ENCODE measurements around the gene VSIG8. TPM values are rescaled to one million over a fixed set of nuclear protein-coding genes. Genes with fewer than 3 reads are reported as not detected.
A peak's percentile ranks its signal among the peaks of the same experiment; 100 is the strongest.

The VSIG8 gene
- total and polyA plus RNA-seq, 12 donors: 0.06 to 0.80 (median 0.17) TPM; not detected in 8

GRCh38 chr1:159829822-159830465 is 32.5 kb downstream of the VSIG8 start:
- Histone ChIP-seq H3K9me3 (replicated peaks in 1 of 3) (no peaks in the 10 kb centered on the region), H3K4me1 (replicated peaks in 1 of 2) (peaks cover 0 to 9% of the 10 kb centered on the region in 2 donors), H3K27me3 (no peaks in the 10 kb centered on the region), H3K27ac (peak overlapping the region in 1 of 5 donors; percentile 65), H3K36me3 (replicated peaks in 1 of 2) (no peaks in the 10 kb centered on the region), H3K4me3 (no peak overlapping the region)
- WGBS, 4 donors: 69 to 86% (median 80%) methylated on average over 11 to 18 of the region's 18 CpGs
- no peak for TF ChIP-seq POLR2A (IDR thresholded peaks at IDR 0.05)
- intact Hi-C loops (cut with DNase I): no loop called here
- DNase-seq: peak in 6 of 7 donors; percentile 27 to 66 (median 36)

- intact Hi-C loops (cut with DNase I): no loop called here
- TF ChIP-seq POLR2A (IDR thresholded peaks at IDR 0.05): no peak
- TF ChIP-seq CTCF (IDR thresholded peaks at IDR 0.05): peak in 5 of 6 experiments; percentile 27 to 56 (median 50)
- peaks cover 0 to 9% of the 10 kb centered on the region in 2 donors for H3K4me1 ChIP-seq (replicated peaks in 1 of 2)
- H3K27me3 ChIP-seq: no peaks in the 10 kb centered on the region
- no peak overlapping the region for H3K4me3 ChIP-seq
- H3K36me3 ChIP-seq (replicated peaks in 1 of 2): no peaks in the 10 kb centered on the region
- peak; percentile 36 to 70 (median 52) for DNase-seq
- 50 to 57% (median 53%) methylated on average over 3 of the region's 3 CpGs for WGBS, 4 donors
- peak overlapping the region in 1 of 5 donors; percentile 48 for H3K27ac ChIP-seq
- H3K9me3 ChIP-seq (replicated peaks in 1 of 3): no peaks in the 10 kb centered on the region
These were observed 33.2 kb downstream of the VSIG8 start for GRCh38 chr1:159829273-159829634.

- Histone ChIP-seq H3K4me3 (no peak overlapping the region), H3K27me3 (no peaks in the 10 kb centered on the region), H3K36me3 (replicated peaks in 1 of 2) (no peaks in the 10 kb centered on the region), H3K4me1 (replicated peaks in 1 of 2) (peaks cover 0 to 9% of the 10 kb centered on the region in 2 donors), H3K27ac (peak overlapping the region in 1 of 5 donors; percentile 48), H3K9me3 (replicated peaks in 1 of 3) (no peaks in the 10 kb centered on the region)
- TF ChIP-seq CTCF (IDR thresholded peaks at IDR 0.05) (no peak), POLR2A (IDR thresholded peaks at IDR 0.05) (no peak)
- 73 to 87% (median 82%) methylated on average over 11 of the region's 11 CpGs for WGBS, 4 donors
- intact Hi-C loops (cut with DNase I): no loop called here
- DNase-seq: no peak
These were observed 33.7 kb downstream of the VSIG8 start for GRCh38 chr1:159828581-159829272.

- H3K4me1 ChIP-seq (replicated peaks in 1 of 2): peaks cover 0 to 9% of the 10 kb centered on the region in 2 donors
- intact Hi-C loops (cut with DNase I): no loop called here
- H3K27ac ChIP-seq: peak overlapping the region in 1 of 5 donors; percentile 48
- 67 to 96% (median 81%) methylated on average over 3 of the region's 3 CpGs for WGBS, 4 donors
- no peaks in the 10 kb centered on the region for H3K36me3 ChIP-seq (replicated peaks in 1 of 2)
- no peak for TF ChIP-seq POLR2A (IDR thresholded peaks at IDR 0.05)
- TF ChIP-seq CTCF (IDR thresholded peaks at IDR 0.05): no peak
- no peak overlapping the region for H3K4me3 ChIP-seq
- DNase-seq: no peak
- no peaks in the 10 kb centered on the region for H3K9me3 ChIP-seq (replicated peaks in 1 of 3)
- H3K27me3 ChIP-seq: no peaks in the 10 kb centered on the region
These were observed 34.3 kb downstream of the VSIG8 start for GRCh38 chr1:159828176-159828575.
